Activated CD8-positive, alpha-beta T cell treated with anti-CD3 and anti-CD28 coated beads for 36 hours (primary cell): Measurements from ENCODE around the gene CPE. TPM values are rescaled to one million over a fixed set of nuclear protein-coding genes. Genes with fewer than 3 reads are reported as not detected.

Source experiments
- ATAC-seq: fragments of 200-7000 bp; cut with Tn5 transposase; one replicate; pipeline ENCODE4 v1.10.0; 2021; ENCODE audit warnings: mild to moderate bottlenecking, moderate library complexity
- CTCF ChIA-PET: fragments of 350-600 bp; sonication (Branson Sonifier 250); formaldehyde crosslinking; loops from one replicate; lab custom pipeline; 2021; ENCODE audit warnings: antibody characterized with exemption; lab: Charles Lee
- POLR2A ChIA-PET: fragments of 350-600 bp; sonication (Branson Sonifier 250); formaldehyde crosslinking; loops from one replicate; lab custom pipeline; 2021; ENCODE audit warnings: antibody characterized with exemption; lab: Charles Lee
- DNase-seq: peaks from one replicate; pipeline ENCODE4 v3.0.0-alpha.2; 2020
- H3K27ac Mint-ChIP-seq: one replicate; pipeline ENCODE4 v1.8.0; 2021; ENCODE audit warnings: mild to moderate bottlenecking, mixed read lengths
- H3K27me3 Mint-ChIP-seq: one replicate; pipeline ENCODE4 v1.8.0; 2021; ENCODE audit warnings: mixed read lengths
- H3K36me3 Mint-ChIP-seq: one replicate; pipeline ENCODE4 v1.8.0; 2021; ENCODE audit warnings: low read depth, mixed read lengths
- H3K4me1 Mint-ChIP-seq: one replicate; pipeline ENCODE4 v1.8.0; 2021; ENCODE audit warnings: low read depth, mixed read lengths
- H3K4me3 Mint-ChIP-seq: one replicate; pipeline ENCODE4 v1.8.0; 2021; ENCODE audit warnings: mild to moderate bottlenecking, moderate library complexity, mixed read lengths
- H3K9me3 Mint-ChIP-seq: one replicate; pipeline ENCODE4 v1.8.0; 2021; ENCODE audit warnings: mixed read lengths
- intact Hi-C: fragments of 100-400 bp; cut with micrococcal nuclease; formaldehyde crosslinking; loops from one replicate; pipeline ENCODE4 v1.10.0; 2022
- total RNA-seq, 2 experiments: library from RNA; stranded (reverse); gene quantifications; one replicate each; pipeline ENCODE4 v1.2.3, GENCODE V29; 2021
- TF ChIP-seq, protein P1 (sequence below): fragments of 200-600 bp; IDR thresholded peaks from one replicate; pipeline ENCODE4 v1.8.0; 2022; ENCODE audit warnings: antibody characterized with exemption, mild to moderate bottlenecking

CPE gene
- total RNA-seq, 2 experiments from 2014 or later = not detected

DNA sequence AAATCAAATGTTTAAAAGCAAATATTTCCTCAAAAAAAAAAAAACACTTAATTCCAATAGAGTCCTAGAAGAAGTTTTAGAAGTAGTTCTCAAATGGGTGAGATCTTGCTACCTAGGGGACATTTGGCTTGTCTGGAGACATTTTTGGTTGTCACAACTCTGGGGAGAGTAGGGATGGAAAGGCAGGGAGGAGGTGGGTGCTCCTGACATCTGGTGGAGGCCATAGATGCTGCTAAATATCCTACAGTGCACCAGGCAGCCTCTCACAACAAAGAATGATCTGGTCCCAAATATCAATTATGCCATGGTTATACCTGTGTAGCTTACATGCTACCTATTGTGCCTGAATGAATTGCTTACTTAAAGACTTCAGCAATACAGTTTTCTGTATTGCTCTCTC, 46.8 kb downstream of the CPE start:
- CTCF ChIA-PET = interaction anchor here (1.2 to 2.6 kb wide), 2 partner anchors 68 to 295 kb away, joined by 3 to 10 read pairs; no protein-coding TSS in a partner anchor
- intact Hi-C loops = no loop called here
- TF ChIP-seq, protein P1, sequence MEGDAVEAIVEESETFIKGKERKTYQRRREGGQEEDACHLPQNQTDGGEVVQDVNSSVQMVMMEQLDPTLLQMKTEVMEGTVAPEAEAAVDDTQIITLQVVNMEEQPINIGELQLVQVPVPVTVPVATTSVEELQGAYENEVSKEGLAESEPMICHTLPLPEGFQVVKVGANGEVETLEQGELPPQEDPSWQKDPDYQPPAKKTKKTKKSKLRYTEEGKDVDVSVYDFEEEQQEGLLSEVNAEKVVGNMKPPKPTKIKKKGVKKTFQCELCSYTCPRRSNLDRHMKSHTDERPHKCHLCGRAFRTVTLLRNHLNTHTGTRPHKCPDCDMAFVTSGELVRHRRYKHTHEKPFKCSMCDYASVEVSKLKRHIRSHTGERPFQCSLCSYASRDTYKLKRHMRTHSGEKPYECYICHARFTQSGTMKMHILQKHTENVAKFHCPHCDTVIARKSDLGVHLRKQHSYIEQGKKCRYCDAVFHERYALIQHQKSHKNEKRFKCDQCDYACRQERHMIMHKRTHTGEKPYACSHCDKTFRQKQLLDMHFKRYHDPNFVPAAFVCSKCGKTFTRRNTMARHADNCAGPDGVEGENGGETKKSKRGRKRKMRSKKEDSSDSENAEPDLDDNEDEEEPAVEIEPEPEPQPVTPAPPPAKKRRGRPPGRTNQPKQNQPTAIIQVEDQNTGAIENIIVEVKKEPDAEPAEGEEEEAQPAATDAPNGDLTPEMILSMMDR = no peak

DNA sequence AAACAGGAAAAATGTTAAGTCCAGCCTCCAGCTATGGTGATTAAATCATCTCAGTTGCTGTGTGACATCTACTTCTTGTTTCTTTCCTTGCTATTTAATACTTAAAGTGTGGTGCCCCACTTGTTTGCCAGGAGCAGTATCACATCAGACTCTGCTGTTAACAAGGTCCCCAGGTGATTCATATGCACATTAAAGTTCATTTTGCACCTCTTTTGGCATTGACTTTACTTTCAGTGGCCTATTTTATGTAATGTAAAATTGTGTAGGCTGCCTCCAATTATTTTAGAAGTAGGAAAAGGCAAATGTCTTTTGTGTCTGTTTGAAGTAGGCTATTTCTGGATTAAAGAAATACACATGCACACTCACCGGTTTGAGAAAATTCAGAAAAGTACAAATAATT, 47.5 kb downstream of the CPE start:
- Mint-ChIP-seq H3K4me1 (peaks cover 11% of the 10 kb centered on the region), H3K27ac (no peak overlapping the region), H3K4me3 (no peak overlapping the region), H3K36me3 (no peaks in the 10 kb centered on the region), H3K9me3 (no peaks in the 10 kb centered on the region), H3K27me3 (peaks cover 9% of the 10 kb centered on the region)
- TF ChIP-seq, protein P1 = no peak
- intact Hi-C loops = no loop called here
- no peak for DNase-seq
- ATAC-seq = peak; percentile 75
- ChIA-PET POLR2A (interaction anchor here (1.3 kb wide), 1 partner anchor 27 kb away, joined by 3 read pairs; no protein-coding TSS in a partner anchor), CTCF (interaction anchor here (2.6 kb wide), 1 partner anchor 296 kb away, joined by 10 read pairs; no protein-coding TSS in a partner anchor)

More for the DNA sequence above, 46.8 kb downstream of the CPE start:
- no peak for DNase-seq
- POLR2A ChIA-PET = interaction anchor here (1.3 kb wide), 1 partner anchor 28 kb away, joined by 3 read pairs; no protein-coding TSS in a partner anchor
- no peak for ATAC-seq
- no peak overlapping the region for H3K4me3 Mint-ChIP-seq
- H3K36me3 Mint-ChIP-seq = no peaks in the 10 kb centered on the region
- peaks cover 11% of the 10 kb centered on the region for H3K4me1 Mint-ChIP-seq
- peaks cover 6% of the 10 kb centered on the region for H3K27me3 Mint-ChIP-seq
- H3K9me3 Mint-ChIP-seq = no peaks in the 10 kb centered on the region
- no peak overlapping the region for H3K27ac Mint-ChIP-seq

DNA sequence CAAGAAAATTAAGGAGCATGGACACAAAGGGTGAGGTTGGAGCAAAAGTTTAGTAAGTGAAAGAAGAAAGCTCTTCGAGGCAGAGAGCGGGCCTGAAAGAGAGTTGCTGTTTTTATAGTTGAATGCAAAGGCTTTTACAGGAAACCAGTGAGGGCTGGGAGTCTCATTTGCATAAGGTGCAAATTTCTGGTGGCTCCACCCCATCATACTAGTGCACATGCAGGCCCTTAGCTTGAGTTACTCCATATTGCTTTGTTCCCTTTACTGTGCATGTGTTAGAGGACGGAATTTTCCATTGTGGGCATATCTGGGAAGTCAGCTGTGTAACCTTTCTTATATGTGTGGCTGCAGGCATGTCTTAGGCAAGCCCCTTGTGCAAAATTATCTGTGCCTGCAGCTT, 48.0 kb downstream of the CPE start:
- TF ChIP-seq, protein P1 = no peak
- no peaks in the 10 kb centered on the region for H3K9me3 Mint-ChIP-seq
- H3K4me1 Mint-ChIP-seq = peaks cover 11% of the 10 kb centered on the region
- no peak overlapping the region for H3K27ac Mint-ChIP-seq
- ChIA-PET POLR2A (interaction anchor here (1.3 kb wide), 1 partner anchor 27 kb away, joined by 3 read pairs; no protein-coding TSS in a partner anchor), CTCF (interaction anchor here (2.6 kb wide), 1 partner anchor 296 kb away, joined by 10 read pairs; no protein-coding TSS in a partner anchor)
- no peak for ATAC-seq
- H3K4me3 Mint-ChIP-seq = no peak overlapping the region
- no peaks in the 10 kb centered on the region for H3K36me3 Mint-ChIP-seq
- peaks cover 10% of the 10 kb centered on the region for H3K27me3 Mint-ChIP-seq
- no peak for DNase-seq
- intact Hi-C loops = no loop called here

DNA sequence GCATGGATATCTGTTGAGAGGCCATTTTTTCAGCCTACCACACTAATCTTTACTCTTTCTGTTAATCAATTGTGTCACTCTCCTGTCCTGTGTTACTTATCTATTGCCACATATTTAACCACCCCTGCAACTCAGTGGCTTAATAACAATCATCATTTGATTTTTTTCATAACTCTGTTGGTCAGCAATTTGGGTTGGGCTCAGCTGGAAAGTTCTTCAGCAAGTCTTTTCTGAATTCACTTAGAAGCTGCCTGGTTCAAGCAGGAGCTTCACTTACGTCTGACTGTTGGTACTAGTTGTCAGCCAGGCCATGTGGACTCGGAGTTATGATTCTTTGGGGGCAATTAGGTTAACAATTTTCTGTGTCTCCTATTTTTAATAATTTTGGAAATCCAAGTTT, 50.1 kb downstream of the CPE start:
- no peak for ATAC-seq
- Mint-ChIP-seq H3K9me3 (no peaks in the 10 kb centered on the region), H3K4me3 (no peak overlapping the region), H3K27ac (no peak overlapping the region), H3K36me3 (no peaks in the 10 kb centered on the region), H3K4me1 (peaks cover 11% of the 10 kb centered on the region), H3K27me3 (peaks cover 15% of the 10 kb centered on the region)
- TF ChIP-seq, protein P1 = no peak
- DNase-seq = no peak
- intact Hi-C loops = no loop called here
- ChIA-PET POLR2A (no interaction called here), CTCF (no interaction called here)

DNA sequence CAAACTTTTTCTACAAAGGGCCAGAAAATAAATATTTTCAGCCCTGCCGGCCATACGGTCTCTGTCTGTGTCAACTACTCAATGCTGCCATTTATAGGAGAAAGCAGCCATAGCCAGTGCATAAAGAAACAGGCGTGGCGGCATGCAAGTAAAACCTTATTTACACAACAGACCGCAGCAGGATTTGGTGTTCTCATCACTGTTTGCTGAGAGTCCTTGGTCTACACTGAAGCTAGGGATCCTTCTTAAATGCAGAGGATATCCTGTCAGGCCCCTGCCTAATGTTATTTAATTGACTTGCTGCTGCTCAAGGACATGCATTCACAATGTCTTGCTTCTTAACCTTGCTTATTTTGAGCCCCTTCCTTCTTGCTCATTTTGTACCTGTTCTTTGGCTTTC, 54.7 kb downstream of the CPE start:
- intact Hi-C loops = no loop called here
- Mint-ChIP-seq H3K27me3 (peaks cover 11% of the 10 kb centered on the region), H3K36me3 (no peaks in the 10 kb centered on the region), H3K9me3 (no peaks in the 10 kb centered on the region), H3K4me3 (no peak overlapping the region), H3K27ac (no peak overlapping the region), H3K4me1 (no peaks in the 10 kb centered on the region)
- POLR2A ChIA-PET = no interaction called here
- DNase-seq (no peak), ATAC-seq (no peak)
- CTCF ChIA-PET = interaction anchor here (1.0 to 1.5 kb wide), 2 partner anchors 30 to 303 kb away, joined by 4 to 6 read pairs; no protein-coding TSS in a partner anchor
- TF ChIP-seq, protein P1 = no peak
